Prostate gland (tissue), 2 donors: ENCODE results near the gene FLNC.

ENCODE experiments used
- CTCF ChIP-seq, 4 experiments: fragments of 200-600 bp in 2 of 4; fragments of 450-650 bp in 2 of 4; sonication (generic) in 2 of 4; IDR thresholded peaks; 1 replicate in 3 of 4; 2 replicates in 1 of 4; pipeline ENCODE4 v1.5.1; 2016 to 2019; ENCODE audit warnings: antibody characterized with exemption in 4 of 4, mild to moderate bottlenecking in 2 of 4, moderate library complexity in 2 of 4
- POLR2AphosphoS5 ChIP-seq: sonication (generic); formaldehyde crosslinking; IDR thresholded peaks from one replicate; pipeline ENCODE4 v1.6.1; 2017; ENCODE audit warnings: antibody characterized with exemption

GRCh38 chr7:128840326-128841170 is 10.3 kb downstream of the FLNC start:
- TF ChIP-seq CTCF (IDR thresholded peaks at IDR 0.05) (no peak), POLR2AphosphoS5 (no peak)
